ENCODE results near the gene FAM210A. TPM values are rescaled to one million over a fixed set of nuclear protein-coding genes. Genes with fewer than 3 reads are reported as not detected.

Gene FAM210A
- total RNA-seq, 2 experiments from 2014 or later, result 24.9 to 29.4 TPM

DNA sequence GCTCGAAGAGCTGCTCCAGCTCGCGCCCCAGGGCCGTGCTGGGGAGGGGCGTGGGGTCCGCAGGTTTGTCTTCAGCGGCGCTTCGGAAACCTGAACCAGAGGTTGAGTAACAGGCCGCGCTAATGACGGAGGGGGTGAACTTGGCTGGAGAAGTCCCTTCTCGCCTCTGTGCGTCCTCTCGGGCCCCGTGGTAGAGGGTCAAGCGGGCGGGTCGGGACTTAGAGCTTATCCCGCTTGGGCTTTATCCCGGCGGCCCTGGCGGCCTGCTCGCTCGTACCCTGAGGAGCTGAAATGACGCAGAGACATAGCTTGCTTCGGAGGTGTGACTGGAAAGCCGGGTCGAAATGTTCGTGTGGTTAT, 594 bp upstream of the FAM210A start:
- Mint-ChIP-seq H3K4me1 (ENCODE audit: low read depth) (peaks cover 64% of the 10 kb centered on the region), H3K36me3 (peaks cover 9% of the 10 kb centered on the region), H3K9me3 (no peaks in the 10 kb centered on the region), H3K27ac (peak overlapping the region; percentile 89), H3K27me3 (no peaks in the 10 kb centered on the region), H3K4me3 (peak overlapping the region; percentile 83)
- CTCF ChIA-PET, result interaction anchor here (0.9 to 1.7 kb wide), 6 partner anchors 11 to 511 kb away, joined by 3 to 8 read pairs (median 3); no protein-coding TSS in a partner anchor
- POLR2A ChIA-PET, result interaction anchor here (0.5 to 2.4 kb wide), 4 partner anchors 114 to 1350 kb away, joined by 4 to 13 read pairs (median 6); partner anchors contain the start of gene AFG3L2
- DNase-seq, result peak; percentile 55
- intact Hi-C loops (cut with micrococcal nuclease), result loop anchor here (1.0 to 10.0 kb wide), 9 partner anchors 114 to 1350 kb away; partner anchors contain the start of genes AFG3L2, CEP76, LDLRAD4 and PSMG2

DNA sequence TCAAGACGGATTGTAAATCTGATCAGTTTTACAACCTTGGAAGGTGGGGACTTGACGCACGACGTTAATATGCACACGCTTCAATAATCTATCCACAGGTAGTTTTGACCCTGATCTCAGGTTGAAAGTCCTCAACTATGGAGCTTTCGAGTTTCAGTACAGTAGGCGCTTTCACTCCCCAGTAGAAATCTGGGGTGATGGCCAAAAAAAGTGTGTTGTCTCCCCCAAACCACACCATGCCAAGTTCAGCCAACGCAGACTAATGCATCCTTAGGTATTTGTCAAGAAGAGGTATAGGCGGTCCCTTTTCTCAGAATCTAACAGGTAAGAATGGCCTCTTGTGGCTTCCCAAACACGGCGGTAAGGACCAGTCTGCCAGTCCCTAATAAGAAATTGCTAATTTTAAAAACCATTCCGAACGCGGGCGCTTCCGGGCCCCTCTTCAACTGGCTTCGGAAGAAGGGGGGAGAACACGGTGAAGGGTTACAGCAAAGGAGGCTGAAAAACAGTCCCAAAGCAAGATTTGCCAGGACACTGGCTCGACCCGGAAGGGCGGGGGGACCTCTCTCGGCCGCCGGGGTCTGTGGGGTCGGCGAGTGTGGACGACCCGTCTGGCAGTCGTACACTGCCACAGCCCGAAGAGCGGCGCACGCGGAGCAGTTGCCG, 659 bp downstream of the FAM210A start:
- Mint-ChIP-seq H3K27me3 (no peaks in the 10 kb centered on the region), H3K9me3 (no peaks in the 10 kb centered on the region), H3K4me1 (ENCODE audit: low read depth) (peaks cover 57% of the 10 kb centered on the region), H3K4me3 (peak overlapping the region; percentile 83), H3K36me3 (peaks cover 6% of the 10 kb centered on the region), H3K27ac (peak overlapping the region; percentile 89)
- intact Hi-C loops (cut with micrococcal nuclease), result loop anchor here (1.0 to 10.0 kb wide), 8 partner anchors 113 to 1348 kb away; partner anchors contain the start of genes AFG3L2, CEP76, LDLRAD4 and PSMG2
- CTCF ChIA-PET, result interaction anchor here (0.5 to 1.7 kb wide), 3 partner anchors 90 to 167 kb away, joined by 3 to 6 read pairs (median 3); no protein-coding TSS in a partner anchor
- POLR2A ChIA-PET, result interaction anchor here (0.6 to 2.4 kb wide), 6 partner anchors 11 to 1349 kb away, joined by 3 to 13 read pairs (median 5); partner anchors contain the start of gene AFG3L2
- DNase-seq, result peak; percentile 28

GRCh38 chr18:13720847-13721246, 5.5 kb downstream of the FAM210A start:
- no peak overlapping the region for H3K4me3 Mint-ChIP-seq
- H3K27me3 Mint-ChIP-seq, result no peaks in the 10 kb centered on the region
- no peak overlapping the region for H3K27ac Mint-ChIP-seq
- DNase-seq, result no peak
- no peaks in the 10 kb centered on the region for H3K9me3 Mint-ChIP-seq
- intact Hi-C loops (cut with micrococcal nuclease), result loop anchor here (10.0 kb wide), 1 partner anchor 586 kb away; no protein-coding TSS in a partner anchor
- peaks cover 13% of the 10 kb centered on the region for H3K36me3 Mint-ChIP-seq
- ChIA-PET POLR2A (no interaction called here), CTCF (no interaction called here)
- peaks cover 35% of the 10 kb centered on the region for H3K4me1 Mint-ChIP-seq (ENCODE audit: low read depth)

- intact Hi-C loops (cut with micrococcal nuclease), result loop anchor here (10.0 kb wide), 1 partner anchor 585 kb away; no protein-coding TSS in a partner anchor
- ChIA-PET CTCF (no interaction called here), POLR2A (interaction anchor here (0.6 kb wide), 1 partner anchor 48 kb away, joined by 3 read pairs; no protein-coding TSS in a partner anchor)
- Mint-ChIP-seq H3K36me3 (peaks cover 13% of the 10 kb centered on the region), H3K4me3 (no peak overlapping the region), H3K27ac (no peak overlapping the region), H3K9me3 (no peaks in the 10 kb centered on the region), H3K4me1 (ENCODE audit: low read depth) (peaks cover 29% of the 10 kb centered on the region), H3K27me3 (no peaks in the 10 kb centered on the region)
- DNase-seq, result no peak
These were observed 6.2 kb downstream of the FAM210A start for GRCh38 chr18:13720123-13720522.

DNA sequence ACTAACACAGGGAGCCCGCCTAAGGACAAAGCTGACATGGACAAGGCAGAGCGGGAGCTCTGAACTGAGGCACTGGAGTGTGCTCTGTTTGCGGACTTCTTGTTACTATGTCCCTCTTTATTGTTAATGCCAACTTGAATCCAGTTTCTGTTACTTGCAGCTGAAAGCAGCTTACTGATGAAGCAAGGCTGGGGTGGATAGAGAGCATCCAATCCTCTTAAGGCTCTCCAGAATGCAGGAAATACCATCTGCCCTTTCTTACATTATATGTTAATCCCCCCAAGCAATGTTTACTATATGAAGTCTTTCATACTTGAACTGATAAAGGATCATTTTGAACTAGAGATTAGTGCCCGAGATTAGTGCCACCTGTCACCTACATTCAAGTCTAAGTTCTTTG, 9.4 kb downstream of the FAM210A start:
- peaks cover 13% of the 10 kb centered on the region for H3K36me3 Mint-ChIP-seq
- CTCF ChIA-PET, result no interaction called here
- no peaks in the 10 kb centered on the region for H3K9me3 Mint-ChIP-seq
- H3K4me1 Mint-ChIP-seq (ENCODE audit: low read depth), result peaks cover 9% of the 10 kb centered on the region
- no peak for DNase-seq
- intact Hi-C loops (cut with micrococcal nuclease), result no loop called here
- no peak overlapping the region for H3K27ac Mint-ChIP-seq
- H3K4me3 Mint-ChIP-seq, result no peak overlapping the region
- H3K27me3 Mint-ChIP-seq, result no peaks in the 10 kb centered on the region
- POLR2A ChIA-PET, result no interaction called here

DNA sequence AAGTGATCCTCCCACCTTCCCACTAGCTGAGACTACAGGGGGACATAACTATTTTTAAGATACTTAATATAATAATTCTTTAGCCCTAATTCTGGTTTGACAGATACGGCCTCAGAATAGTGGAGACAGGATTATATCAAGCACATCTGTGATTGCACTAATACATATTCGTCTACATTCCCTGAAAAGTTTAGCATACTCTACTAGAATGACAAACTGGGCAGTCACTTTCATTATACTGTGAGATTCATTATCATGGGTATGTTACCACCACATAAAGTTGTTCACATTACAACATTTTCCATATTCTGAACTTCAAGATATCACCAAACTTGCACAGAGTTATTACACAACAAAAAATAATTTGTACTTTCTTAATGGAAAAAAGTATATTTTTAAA, 11.0 kb downstream of the FAM210A start:
- Mint-ChIP-seq H3K4me1 (ENCODE audit: low read depth) (peaks cover 10% of the 10 kb centered on the region), H3K36me3 (peaks cover 12% of the 10 kb centered on the region), H3K27ac (no peak overlapping the region), H3K4me3 (no peak overlapping the region), H3K27me3 (no peaks in the 10 kb centered on the region), H3K9me3 (no peaks in the 10 kb centered on the region)
- DNase-seq, result no peak
- ChIA-PET POLR2A (interaction anchor here (1.4 kb wide), 1 partner anchor 10 kb away, joined by 6 read pairs; the partner anchor contains the start of gene FAM210A), CTCF (no interaction called here)
- intact Hi-C loops (cut with micrococcal nuclease), result no loop called here

- no peak for DNase-seq
- intact Hi-C loops (cut with micrococcal nuclease), result no loop called here
- no peaks in the 10 kb centered on the region for H3K27me3 Mint-ChIP-seq
- POLR2A ChIA-PET, result no interaction called here
- CTCF ChIA-PET, result no interaction called here
- peaks cover 17% of the 10 kb centered on the region for H3K36me3 Mint-ChIP-seq
- no peak overlapping the region for H3K4me3 Mint-ChIP-seq
- no peak overlapping the region for H3K27ac Mint-ChIP-seq
- peaks cover 6% of the 10 kb centered on the region for H3K4me1 Mint-ChIP-seq (ENCODE audit: low read depth)
- H3K9me3 Mint-ChIP-seq, result no peaks in the 10 kb centered on the region
These were observed 12.8 kb downstream of the FAM210A start for GRCh38 chr18:13713455-13714055.

DNA sequence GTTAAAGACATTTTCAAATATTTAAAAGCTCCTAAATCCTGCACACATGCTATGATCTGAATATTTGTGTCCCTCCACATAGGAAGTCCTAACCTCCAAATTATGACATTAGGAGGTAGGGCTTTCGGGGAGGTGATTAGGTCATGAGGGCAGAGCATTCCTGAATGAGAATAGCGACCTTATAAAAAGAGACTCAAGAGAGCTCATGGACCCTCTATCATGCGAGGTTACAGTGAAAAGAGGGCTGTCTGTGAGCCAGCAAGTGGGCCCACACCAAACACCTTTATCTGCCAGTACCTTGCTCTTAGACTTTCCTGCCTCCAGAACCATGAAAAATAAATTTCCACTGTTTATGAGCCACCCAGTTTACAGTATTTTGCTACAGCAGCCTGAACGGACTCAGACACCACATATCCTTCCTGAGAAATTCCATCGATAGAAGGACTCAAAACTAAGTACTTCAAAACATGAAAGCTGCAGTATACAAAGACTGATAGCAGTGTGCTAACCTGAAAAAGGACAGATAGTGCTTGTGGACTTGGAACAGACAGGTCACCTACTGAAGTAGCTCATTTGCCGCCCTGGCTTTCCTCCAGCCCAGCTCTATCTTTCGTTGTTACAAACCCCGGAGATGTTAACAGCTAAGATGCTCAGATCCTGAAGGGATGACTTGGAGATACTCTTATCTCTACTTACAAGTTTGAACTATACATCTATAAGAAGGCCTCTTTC, 13.8 kb downstream of the FAM210A start:
- Mint-ChIP-seq H3K27ac (no peak overlapping the region), H3K27me3 (no peaks in the 10 kb centered on the region), H3K4me3 (no peak overlapping the region), H3K9me3 (no peaks in the 10 kb centered on the region), H3K4me1 (ENCODE audit: low read depth) (peaks cover 4% of the 10 kb centered on the region), H3K36me3 (peaks cover 18% of the 10 kb centered on the region)
- no peak for DNase-seq
- intact Hi-C loops (cut with micrococcal nuclease), result no loop called here
- ChIA-PET CTCF (interaction anchor here (1.6 kb wide), 1 partner anchor 15 kb away, joined by 3 read pairs; no protein-coding TSS in a partner anchor), POLR2A (no interaction called here)

GRCh38 chr18:13710414-13710831, 15.9 kb downstream of the FAM210A start:
- Mint-ChIP-seq H3K27me3 (no peaks in the 10 kb centered on the region), H3K36me3 (peaks cover 23% of the 10 kb centered on the region), H3K4me3 (no peak overlapping the region), H3K9me3 (peaks cover 12% of the 10 kb centered on the region), H3K4me1 (ENCODE audit: low read depth) (peaks cover 4% of the 10 kb centered on the region), H3K27ac (no peak overlapping the region)
- intact Hi-C loops (cut with micrococcal nuclease), result no loop called here
- POLR2A ChIA-PET, result no interaction called here
- CTCF ChIA-PET, result no interaction called here
- DNase-seq, result no peak

GRCh38 chr18:13703899-13704298, 22.5 kb downstream of the FAM210A start:
- ChIA-PET POLR2A (no interaction called here), CTCF (no interaction called here)
- DNase-seq, result no peak
- peaks cover 56% of the 10 kb centered on the region for H3K9me3 Mint-ChIP-seq
- no peaks in the 10 kb centered on the region for H3K27me3 Mint-ChIP-seq
- no peaks in the 10 kb centered on the region for H3K4me1 Mint-ChIP-seq (ENCODE audit: low read depth)
- no peak overlapping the region for H3K4me3 Mint-ChIP-seq
- H3K27ac Mint-ChIP-seq, result no peak overlapping the region
- H3K36me3 Mint-ChIP-seq, result peaks cover 45% of the 10 kb centered on the region
- intact Hi-C loops (cut with micrococcal nuclease), result no loop called here

DNA sequence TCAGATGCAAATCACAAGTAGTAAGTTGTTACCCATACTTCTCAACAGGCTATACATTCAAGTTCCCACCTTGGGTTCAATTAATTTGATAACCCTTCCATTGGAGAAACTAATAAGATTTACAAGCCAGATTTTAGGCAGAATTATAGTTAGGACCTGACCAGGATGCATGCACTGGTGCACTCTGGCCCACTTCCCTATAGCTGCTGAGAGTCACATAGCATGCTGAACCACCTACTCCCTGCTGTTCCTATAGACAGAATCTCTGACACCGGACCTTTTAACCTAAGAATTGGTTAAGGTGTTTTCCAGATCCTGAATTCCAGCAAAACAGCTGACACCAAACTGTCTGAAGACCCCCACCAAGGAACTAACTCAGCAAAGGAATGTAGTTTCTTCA, 26.2 kb downstream of the FAM210A start:
- CTCF ChIA-PET, result no interaction called here

DNA sequence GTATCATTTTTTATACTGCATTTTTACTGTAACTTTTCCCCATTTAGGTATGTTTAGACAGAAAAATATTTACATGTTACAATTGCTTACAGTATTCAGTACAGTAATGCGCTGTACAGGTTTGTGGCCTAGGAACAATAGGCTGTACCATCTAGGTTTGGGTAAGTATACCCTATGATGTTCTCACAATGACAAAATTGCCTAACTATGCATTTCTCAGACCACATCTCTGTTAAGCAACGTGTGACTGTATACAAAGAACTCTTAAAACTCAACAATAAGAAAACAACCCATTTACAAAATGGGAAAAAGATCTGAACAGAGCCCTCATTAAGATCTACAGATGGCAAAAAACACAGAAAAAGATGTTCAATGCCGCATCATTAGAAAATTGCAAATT, 29.4 kb downstream of the FAM210A start:
- ChIA-PET CTCF (no interaction called here), POLR2A (no interaction called here)
- Mint-ChIP-seq H3K4me3 (no peak overlapping the region), H3K4me1 (ENCODE audit: low read depth) (peaks cover 13% of the 10 kb centered on the region), H3K27ac (no peak overlapping the region), H3K36me3 (peaks cover 23% of the 10 kb centered on the region), H3K9me3 (peaks cover 49% of the 10 kb centered on the region), H3K27me3 (no peaks in the 10 kb centered on the region)
- no peak for DNase-seq
- intact Hi-C loops (cut with micrococcal nuclease), result loop anchor here (10.0 kb wide), 1 partner anchor 802 kb away; no protein-coding TSS in a partner anchor

More for the DNA sequence above, 26.2 kb downstream of the FAM210A start:
- H3K4me1 Mint-ChIP-seq (ENCODE audit: low read depth), result peaks cover 5% of the 10 kb centered on the region
- POLR2A ChIA-PET, result no interaction called here
- H3K9me3 Mint-ChIP-seq, result peaks cover 54% of the 10 kb centered on the region
- H3K36me3 Mint-ChIP-seq, result peaks cover 36% of the 10 kb centered on the region
- DNase-seq, result no peak
- intact Hi-C loops (cut with micrococcal nuclease), result no loop called here
- no peak overlapping the region for H3K4me3 Mint-ChIP-seq
- H3K27me3 Mint-ChIP-seq, result no peaks in the 10 kb centered on the region
- H3K27ac Mint-ChIP-seq, result no peak overlapping the region
